GM13977 (cell line): ENCODE data around the gene NOSIP.
A peak's percentile ranks its signal among the peaks of the same experiment; 100 is the strongest.

Experiments used
- DNase-seq: peaks from one replicate; pipeline ENCODE4 v3.0.0; 2012; ENCODE audit warnings: low spot score
- in situ Hi-C: fragments of 300-500 bp; cut with MboI; formaldehyde crosslinking; loops from one replicate; pipeline ENCODE4 v1.12.0; 2022; ENCODE audit warnings: low sequenced_read_pairs, low pct_unique_long_range_greater_than_20kb, mixed read lengths, inconsistent platforms; ENCODE audit not compliant: unreplicated experiment
- TF ChIP-seq, protein P1 (sequence below): IDR thresholded peaks from 2 replicates; pipeline ENCODE4 v1.5.1; 2012; ENCODE audit warnings: mild to moderate bottlenecking, control low read depth; ENCODE audit not compliant: insufficient read depth; ENCODE audit errors: extremely low read depth, missing control alignments

NOSIP gene

DNA sequence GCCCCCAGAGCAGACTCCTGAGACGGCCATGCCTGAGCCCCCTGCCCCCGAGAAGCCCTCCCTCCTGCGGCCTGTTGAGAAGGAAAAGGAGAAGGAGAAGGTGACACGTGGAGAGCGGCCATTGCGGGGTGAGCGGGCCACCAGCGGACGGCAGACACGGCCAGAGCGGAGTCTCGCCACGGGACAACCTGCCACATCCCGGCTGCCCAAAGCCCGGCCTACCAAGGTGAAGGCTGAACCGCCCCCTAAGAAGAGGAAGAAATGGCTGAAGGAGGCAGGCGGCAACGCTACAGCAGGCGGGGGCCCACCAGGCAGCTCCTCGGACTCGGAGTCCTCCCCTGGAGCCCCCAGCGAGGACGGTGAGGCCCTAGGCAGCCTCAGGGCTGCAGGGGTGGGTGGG lies 35.5 kb upstream of the NOSIP start:
- in situ Hi-C loops: no loop called here
- DNase-seq: no peak
- TF ChIP-seq, protein P1, sequence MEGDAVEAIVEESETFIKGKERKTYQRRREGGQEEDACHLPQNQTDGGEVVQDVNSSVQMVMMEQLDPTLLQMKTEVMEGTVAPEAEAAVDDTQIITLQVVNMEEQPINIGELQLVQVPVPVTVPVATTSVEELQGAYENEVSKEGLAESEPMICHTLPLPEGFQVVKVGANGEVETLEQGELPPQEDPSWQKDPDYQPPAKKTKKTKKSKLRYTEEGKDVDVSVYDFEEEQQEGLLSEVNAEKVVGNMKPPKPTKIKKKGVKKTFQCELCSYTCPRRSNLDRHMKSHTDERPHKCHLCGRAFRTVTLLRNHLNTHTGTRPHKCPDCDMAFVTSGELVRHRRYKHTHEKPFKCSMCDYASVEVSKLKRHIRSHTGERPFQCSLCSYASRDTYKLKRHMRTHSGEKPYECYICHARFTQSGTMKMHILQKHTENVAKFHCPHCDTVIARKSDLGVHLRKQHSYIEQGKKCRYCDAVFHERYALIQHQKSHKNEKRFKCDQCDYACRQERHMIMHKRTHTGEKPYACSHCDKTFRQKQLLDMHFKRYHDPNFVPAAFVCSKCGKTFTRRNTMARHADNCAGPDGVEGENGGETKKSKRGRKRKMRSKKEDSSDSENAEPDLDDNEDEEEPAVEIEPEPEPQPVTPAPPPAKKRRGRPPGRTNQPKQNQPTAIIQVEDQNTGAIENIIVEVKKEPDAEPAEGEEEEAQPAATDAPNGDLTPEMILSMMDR: no peak

DNA sequence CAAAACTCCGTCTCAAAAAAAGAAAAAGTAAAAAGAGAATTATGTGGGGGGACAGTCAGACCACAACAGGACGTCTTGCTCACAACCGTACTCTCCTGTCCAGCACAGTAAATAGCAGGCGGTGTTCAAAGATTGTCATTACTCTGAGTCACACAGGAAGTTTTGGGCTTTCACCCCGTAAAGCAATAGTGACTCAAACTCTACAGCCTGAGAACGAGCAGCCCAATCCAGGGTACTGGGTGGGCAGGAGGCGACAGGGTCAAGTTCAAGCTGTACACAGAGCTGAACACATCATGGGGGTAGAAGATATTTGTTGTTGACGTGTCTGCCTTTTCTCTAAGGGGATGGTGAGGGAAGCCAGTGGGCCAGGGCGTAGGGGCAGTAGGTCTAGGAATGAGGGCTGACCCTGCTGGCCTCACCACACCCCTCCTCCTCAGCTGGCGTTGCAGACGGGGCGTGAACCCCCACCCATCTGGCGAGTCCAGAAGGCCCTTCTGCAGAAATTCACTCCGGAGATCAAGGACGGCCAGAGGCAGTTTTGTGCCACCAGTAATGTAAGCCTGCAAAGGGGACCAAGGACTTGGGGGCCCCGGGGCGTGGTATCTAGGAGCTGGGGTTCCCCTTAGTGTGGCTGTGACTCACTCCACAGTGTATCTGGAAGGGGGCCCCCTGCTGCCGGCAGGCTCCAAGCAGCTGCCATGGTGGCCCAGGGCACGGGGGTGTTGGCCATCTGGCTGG lies 33.9 kb upstream of the NOSIP start:
- peak; percentile 41 for DNase-seq
- in situ Hi-C loops: no loop called here
- TF ChIP-seq, protein P1: peak; percentile 6

DNA sequence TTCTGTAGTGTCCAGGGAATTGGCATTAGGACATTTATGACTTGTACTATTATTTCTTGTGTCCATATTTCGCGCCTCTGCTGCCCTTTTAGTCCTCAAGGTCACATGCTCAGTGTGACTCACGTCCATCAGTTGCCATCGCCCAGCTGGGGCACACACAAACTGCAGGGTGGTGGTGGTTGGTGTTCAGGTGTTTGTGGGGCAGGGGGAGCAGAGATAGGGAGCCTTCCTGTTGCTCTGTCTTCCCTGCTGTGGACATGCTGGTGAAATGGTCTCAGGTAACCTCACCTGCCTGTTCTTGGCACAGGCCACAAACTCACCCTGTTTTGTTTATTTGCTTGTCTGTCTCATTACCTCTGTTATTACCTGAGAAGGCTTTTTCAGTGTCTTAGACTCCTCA lies 33.0 kb upstream of the NOSIP start:
- DNase-seq: no peak
- TF ChIP-seq, protein P1: no peak
- in situ Hi-C loops: no loop called here

DNA sequence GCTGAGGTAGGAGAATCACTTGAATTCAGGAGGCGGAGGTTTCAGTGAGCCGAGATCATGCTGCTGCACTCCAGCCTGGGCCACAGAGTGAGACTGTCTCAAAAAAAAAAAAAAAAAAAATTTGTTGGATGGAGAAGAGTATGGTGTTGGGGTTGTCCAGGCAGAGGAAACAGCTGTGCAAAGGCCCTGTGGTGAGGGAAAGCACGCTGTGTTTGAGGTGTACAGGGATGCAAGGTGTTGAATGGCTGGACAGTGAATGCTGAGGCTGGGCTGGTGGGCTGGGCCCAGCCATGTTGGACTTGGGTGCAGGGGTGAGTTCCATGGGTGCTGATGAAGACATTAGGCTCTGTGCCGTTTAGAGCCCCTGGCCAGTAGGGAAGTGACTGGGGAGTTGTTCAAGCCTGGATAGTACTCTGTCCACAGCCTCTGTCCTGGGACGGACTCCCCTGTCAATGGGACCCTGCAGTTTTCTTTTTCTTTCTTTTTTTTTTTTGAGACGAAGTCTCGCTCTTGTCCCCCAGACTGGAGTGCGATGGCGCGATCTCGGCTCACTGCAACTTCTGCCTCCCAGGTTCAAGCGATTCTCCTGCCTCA lies 29.2 kb upstream of the NOSIP start:
- TF ChIP-seq, protein P1: no peak
- no peak for DNase-seq

DNA sequence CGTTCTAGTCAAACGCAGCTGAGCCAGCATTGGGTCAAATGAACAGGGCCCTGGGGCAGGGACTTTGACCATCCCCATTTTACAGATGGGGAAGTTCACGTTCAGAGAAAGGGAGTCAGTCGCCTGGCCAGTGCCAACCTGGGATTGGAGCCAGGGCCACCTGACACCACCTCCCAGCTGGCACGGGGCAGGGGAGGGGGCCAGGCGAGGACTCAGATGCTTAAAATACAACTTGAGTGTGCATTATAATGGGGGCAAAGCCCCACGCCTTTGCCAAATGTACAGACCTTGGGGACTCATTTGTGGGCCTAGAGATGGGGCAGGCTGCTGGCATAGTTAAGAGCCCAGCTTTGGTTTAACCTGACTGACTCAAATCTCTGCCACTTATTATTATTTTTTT lies 25.2 kb upstream of the NOSIP start:
- no peak for DNase-seq
- TF ChIP-seq, protein P1: no peak
- in situ Hi-C loops: no loop called here

More for the DNA sequence above, 29.2 kb upstream of the NOSIP start:
- in situ Hi-C loops: no loop called here

DNA sequence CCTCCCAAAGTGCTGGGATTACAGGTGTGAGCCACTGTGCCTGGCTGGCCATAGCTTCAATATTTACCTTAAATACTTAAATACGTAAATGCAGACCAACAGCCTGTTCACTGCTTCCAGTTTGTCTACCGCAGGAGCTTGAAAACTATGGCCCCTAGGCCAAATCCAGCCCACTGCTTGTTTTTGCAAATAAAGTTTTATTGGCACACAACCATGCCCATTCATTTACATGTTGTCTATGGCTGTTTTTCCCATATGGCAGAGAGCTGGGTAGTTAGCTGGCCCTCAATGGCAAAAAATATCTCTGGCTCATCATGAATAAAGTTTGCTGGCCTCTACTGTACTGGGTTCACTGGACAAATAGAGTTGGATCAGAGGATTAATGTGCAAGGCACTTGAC lies 22.4 kb upstream of the NOSIP start:
- no peak for DNase-seq
- in situ Hi-C loops: no loop called here
- TF ChIP-seq, protein P1: no peak
